Panc1 (cell line): ENCODE results near the gene GALNT4.

Experiments
- CTCF ChIP-seq: fragments of 450-650 bp; IDR thresholded peaks from 2 replicates; pipeline ENCODE4 v1.5.1; 2017; ENCODE audit warnings: mild to moderate bottlenecking
- POLR2AphosphoS5 ChIP-seq: IDR thresholded peaks from 2 replicates; pipeline ENCODE4 v1.6.1; 2012; ENCODE audit warnings: mild to moderate bottlenecking, low read depth, low read length, moderate library complexity
- REST ChIP-seq, 2 experiments: IDR thresholded peaks; 2 replicates each; pipeline ENCODE4 v1.6.1; 2011 to 2012; ENCODE audit warnings: low read depth in 2 of 2, control low read depth in 1 of 2, low read length in 1 of 2, mild to moderate bottlenecking in 1 of 2, moderate library complexity in 1 of 2; ENCODE audit not compliant: insufficient read depth in 1 of 2

- TF ChIP-seq CTCF (no peak), POLR2AphosphoS5 (no peak), REST (IDR thresholded peaks at IDR 0.05; ENCODE audit: insufficient read depth in 1 of 2, low read depth in 2 of 2, low read length in 1 of 2) (no peak)
These were observed 43.9 kb upstream of the GALNT4 start for GRCh38 chr12:89568484-89568883.
